CD14-positive monocyte (primary cell): ENCODE measurements around the gene LAMTOR1. TPM values are rescaled to one million over a fixed set of nuclear protein-coding genes. Genes with fewer than 3 reads are reported as not detected.
A peak's percentile ranks its signal among the peaks of the same experiment; 100 is the strongest.
"Not testable (repeated sequence)": the region's sequence is repeated elsewhere in the genome, so short reads cannot be mapped to it uniquely, and the experiment has no call there.

Experiments used
- DNase-seq, 3 donors: peaks; one replicate each; pipeline ENCODE4 v3.0.0-alpha.2; 2011 to 2022
- H2AFZ ChIP-seq: 2 replicates; pipeline ENCODE4 v1.6.0; 2012; ENCODE audit warnings: mild to moderate bottlenecking, low read depth, low read length, inconsistent platforms; ENCODE audit not compliant: insufficient read depth, poor library complexity, severe bottlenecking
- H3K27ac ChIP-seq, 2 donors: 1 replicate in 1 of 2; 2 replicates in 1 of 2; pipeline ENCODE4 v1.5.1; 2012 to 2013; ENCODE audit warnings: low read length in 2 of 2, control low read depth in 1 of 2, inconsistent platforms in 1 of 2, low read depth in 1 of 2, mild to moderate bottlenecking in 1 of 2
- H3K27me3 ChIP-seq, 2 donors: one replicate each; pipeline versions ENCODE4 v1.6.0 to v1.6.1; 2011 to 2013; ENCODE audit warnings: low read length in 2 of 2; ENCODE audit not compliant: control insufficient read depth in 2 of 2, insufficient read depth in 2 of 2
- H3K36me3 ChIP-seq, 2 donors: replicated peaks in 1 of 2; 1 replicate in 1 of 2; 2 replicates in 1 of 2; pipeline versions ENCODE4 v1.5.1 to v1.6.1; 2012 to 2013; ENCODE audit warnings: low read length in 2 of 2, control low read depth in 1 of 2, inconsistent platforms in 1 of 2, mild to moderate bottlenecking in 1 of 2; ENCODE audit not compliant: insufficient read depth in 2 of 2, control insufficient read depth in 1 of 2
- H3K4me1 ChIP-seq, 2 donors: 1 replicate in 1 of 2; 2 replicates in 1 of 2; pipeline versions ENCODE4 v1.5.1 to v1.6.1; 2012 to 2013; ENCODE audit warnings: low read length in 2 of 2, control low read depth in 1 of 2, inconsistent platforms in 1 of 2, mild to moderate bottlenecking in 1 of 2, moderate library complexity in 1 of 2; ENCODE audit not compliant: insufficient read depth in 2 of 2, control insufficient read depth in 1 of 2
- H3K4me2 ChIP-seq: replicated peaks from 2 replicates; pipeline ENCODE3; 2012; ENCODE audit warnings: low read length, moderate library complexity, mild to moderate bottlenecking; ENCODE audit not compliant: poor library complexity, severe bottlenecking; ENCODE audit errors: extremely low read depth
- H3K4me3 ChIP-seq, 3 experiments: fragments of 200-600 bp in 1 of 3; sonication (generic) in 1 of 3; replicated peaks in 1 of 3; 1 replicate in 2 of 3; 2 replicates in 1 of 3; pipeline ENCODE4 v1.5.1; 2011 to 2013; ENCODE audit warnings: low read length in 3 of 3, mild to moderate bottlenecking in 3 of 3, control low read depth in 2 of 3, low read depth in 2 of 3, inconsistent platforms in 1 of 3, moderate library complexity in 1 of 3
- H3K79me2 ChIP-seq: 2 replicates; pipeline ENCODE4 v1.6.0; 2012; ENCODE audit warnings: mild to moderate bottlenecking, control low read depth, inconsistent platforms, low read length, moderate library complexity; ENCODE audit not compliant: insufficient read depth
- H3K9ac ChIP-seq: 2 replicates; pipeline ENCODE4 v1.6.0; 2017; ENCODE audit warnings: low read length, mild to moderate bottlenecking; ENCODE audit not compliant: insufficient read depth, poor library complexity, severe bottlenecking
- H3K9me3 ChIP-seq, 2 donors: replicated peaks in 1 of 2; 1 replicate in 1 of 2; 2 replicates in 1 of 2; pipeline versions ENCODE4 v1.5.1 to v1.6.1; 2012 to 2013; ENCODE audit warnings: low read length in 2 of 2, control low read depth in 1 of 2; ENCODE audit not compliant: control insufficient read depth in 1 of 2, insufficient read depth in 1 of 2
- H4K20me1 ChIP-seq: 2 replicates; pipeline ENCODE4 v1.6.0; 2012; ENCODE audit warnings: mild to moderate bottlenecking, low read length, control low read depth, moderate library complexity; ENCODE audit not compliant: insufficient read depth
- H3K27ac Mint-ChIP-seq, 7 donors: one replicate each; pipeline ENCODE4 v1.8.0; 2020; ENCODE audit warnings: mild to moderate bottlenecking in 7 of 7, mixed read lengths in 7 of 7, moderate library complexity in 6 of 7, inconsistent platforms in 2 of 7
- H3K27me3 Mint-ChIP-seq, 3 donors: one replicate each; pipeline ENCODE4 v1.8.0; 2021 to 2022; ENCODE audit warnings: low read depth in 3 of 3, mild to moderate bottlenecking in 3 of 3, mixed read lengths in 3 of 3, moderate library complexity in 3 of 3, inconsistent platforms in 1 of 3
- H3K36me3 Mint-ChIP-seq, 2 donors: one replicate each; pipeline ENCODE4 v1.8.0; 2020; ENCODE audit warnings: mixed read lengths in 2 of 2, inconsistent platforms in 1 of 2, mild to moderate bottlenecking in 1 of 2
- H3K4me1 Mint-ChIP-seq: one replicate; pipeline ENCODE4 v1.8.0; 2020; ENCODE audit warnings: mild to moderate bottlenecking, mixed read lengths
- H3K4me3 Mint-ChIP-seq, 2 donors: one replicate each; pipeline ENCODE4 v1.8.0; 2020; ENCODE audit warnings: mild to moderate bottlenecking in 2 of 2, mixed read lengths in 2 of 2, moderate library complexity in 1 of 2
- H3K9me3 Mint-ChIP-seq, 7 donors: one replicate each; pipeline ENCODE4 v1.8.0; 2020 to 2022; ENCODE audit warnings: mixed read lengths in 7 of 7, mild to moderate bottlenecking in 6 of 7, moderate library complexity in 6 of 7, inconsistent platforms in 2 of 7
- CTCF ChIP-seq: fragments of 200-600 bp; IDR thresholded peaks from one replicate; pipeline ENCODE4 v1.8.0; 2022; ENCODE audit warnings: antibody characterized with exemption, mild to moderate bottlenecking
- WGBS: methylation state at CpG from one replicate; pipeline ENCODE4 v1.1.5; 2013; ENCODE audit warnings: missing lambda C conversion rate; ENCODE audit not compliant: insufficient coverage; 5-methylcytosine and 5-hydroxymethylcytosine counted together
- intact Hi-C, 2 donors: fragments of 100-400 bp; cut with micrococcal nuclease; formaldehyde crosslinking; loops; one replicate each; pipeline versions ENCODE4 v1.15.0 to v1.15.1; 2023
- polyA plus RNA-seq, 3 donors: library from polyadenylated mRNA; depleted of rRNA in 1 of 3; unstranded in 2 of 3; stranded (reverse) in 1 of 3; fragments of 300-500 nt in 2 of 3; fragments of >200 nt in 1 of 3; fragmentation: Illumina TruSeq in 2 of 3; gene quantifications; 1 replicate in 2 of 3; 2 replicates in 1 of 3; pipeline ENCODE4 v1.2.3, GENCODE V29; 2012 to 2021

Gene LAMTOR1
- polyA plus RNA-seq, 3 donors = 224 to 292 (median 256) TPM

- H3K9ac ChIP-seq, H3K9me3 Mint-ChIP-seq, H3K27me3 ChIP-seq, H3K9me3 ChIP-seq, H4K20me1 ChIP-seq, H3K4me3 ChIP-seq, H2AFZ ChIP-seq, H3K27me3 Mint-ChIP-seq, H3K4me2 ChIP-seq, DNase-seq, H3K4me3 Mint-ChIP-seq: not testable (repeated sequence)
- intact Hi-C loops = loop anchor here in 1 of 2 donors (5.0 kb wide), 1 partner anchor 40 kb away; the partner anchor contains the start of gene LAMTOR1
- Histone ChIP-seq H3K27ac (peak overlapping the region in 1 of 2 donors; percentile 55), H3K36me3 (peaks cover 38 to 42% of the 10 kb centered on the region in 2 donors), H3K4me1 (peaks cover 61 to 66% of the 10 kb centered on the region in 2 donors), H3K79me2 (peaks cover 30% of the 10 kb centered on the region)
- Mint-ChIP-seq H3K27ac (peak overlapping the region; percentile 51 to 85 (median 79)), H3K36me3 (peaks cover 39 to 52% of the 10 kb centered on the region in 2 donors), H3K4me1 (peaks cover 60% of the 10 kb centered on the region)
- WGBS = no CpG with 5 or more reads among the region's 1 CpG
Measured at GRCh38 chr11:72142086-72142485, 39.0 kb upstream of the LAMTOR1 start.

- Histone ChIP-seq H3K9ac (no peak overlapping the region), H3K27me3 (no peaks in the 10 kb centered on the region), H2AFZ (no peak overlapping the region), H3K9me3 (no peaks in the 10 kb centered on the region), H3K4me1 (peaks cover 71 to 76% of the 10 kb centered on the region in 2 donors), H3K27ac (peak overlapping the region in 1 of 2 donors; percentile 55), H3K36me3 (peaks cover 38 to 42% of the 10 kb centered on the region in 2 donors), H3K4me2 (no peak overlapping the region), H4K20me1 (no peaks in the 10 kb centered on the region), H3K79me2 (peaks cover 40% of the 10 kb centered on the region), H3K4me3 (no peak overlapping the region)
- no CpG with 5 or more reads among the region's 3 CpGs for WGBS
- DNase-seq = no peak
- Mint-ChIP-seq H3K36me3 (peaks cover 40 to 63% of the 10 kb centered on the region in 2 donors), H3K9me3 (no peaks in the 10 kb centered on the region), H3K4me1 (peaks cover 69% of the 10 kb centered on the region), H3K27me3 (peaks cover 0 to 2% (median 0%) of the 10 kb centered on the region in 3 donors), H3K4me3 (no peak overlapping the region), H3K27ac (peak overlapping the region; percentile 23 to 85 (median 70))
- TF ChIP-seq CTCF = no peak
- intact Hi-C loops = loop anchor here in 1 of 2 donors (5.0 kb wide), 1 partner anchor 39 kb away; the partner anchor contains the start of gene LAMTOR1
Measured at GRCh38 chr11:72141066-72141465, 38.0 kb upstream of the LAMTOR1 start.
